ENCODE results near the gene ADGRL4.
"Not testable (repeated sequence)": the region's sequence is repeated elsewhere in the genome, so short reads cannot be mapped to it uniquely, and the experiment has no call there.

Gene ADGRL4

GRCh38 chr1:78913950-78914349, 92.6 kb downstream of the ADGRL4 start:
- no peak for DNase-seq

GRCh38 chr1:78911956-78912880, 94.3 kb downstream of the ADGRL4 start:
- no peak for DNase-seq

- DNase-seq = no peak
These were observed 103.9 kb downstream of the ADGRL4 start for GRCh38 chr1:78902641-78903040.

- no peak for DNase-seq
These were observed 111.7 kb downstream of the ADGRL4 start for GRCh38 chr1:78894811-78895210.

GRCh38 chr1:78892260-78892840, 114.2 kb downstream of the ADGRL4 start:
- no peak for DNase-seq

- no peak for DNase-seq
These were observed 119.1 kb downstream of the ADGRL4 start for GRCh38 chr1:78887458-78887857.

- DNase-seq = no peak
These were observed 121.7 kb downstream of the ADGRL4 start for GRCh38 chr1:78884685-78885452.

GRCh38 chr1:78880223-78880622, 126.3 kb downstream of the ADGRL4 start:
- no peak for DNase-seq

GRCh38 chr1:78875986-78876385, 130.5 kb downstream of the ADGRL4 start:
- DNase-seq = not testable (repeated sequence)

- DNase-seq = not testable (repeated sequence)
These were observed 133.7 kb downstream of the ADGRL4 start for GRCh38 chr1:78872801-78873200.

- DNase-seq = no peak
These were observed 135.3 kb downstream of the ADGRL4 start for GRCh38 chr1:78871249-78871648.

GRCh38 chr1:78869136-78869535, 137.4 kb downstream of the ADGRL4 start:
- no peak for DNase-seq

- DNase-seq = no peak
These were observed 142.4 kb downstream of the ADGRL4 start for GRCh38 chr1:78864175-78864574.

GRCh38 chr1:78856096-78856495, 150.4 kb downstream of the ADGRL4 start:
- DNase-seq = no peak

GRCh38 chr1:78855258-78855657, 151.3 kb downstream of the ADGRL4 start:
- DNase-seq = no peak

- no peak for DNase-seq
These were observed 152.0 kb downstream of the ADGRL4 start for GRCh38 chr1:78854556-78854955.

GRCh38 chr1:78843546-78843945, 163.0 kb downstream of the ADGRL4 start:
- DNase-seq = no peak

GRCh38 chr1:78843111-78843510, 163.4 kb downstream of the ADGRL4 start:
- DNase-seq = no peak

- no peak for DNase-seq
These were observed 165.9 kb downstream of the ADGRL4 start for GRCh38 chr1:78840453-78841271.
